Measurements from ENCODE around the gene SEPTIN5. TPM values are rescaled to one million over a fixed set of nuclear protein-coding genes. Genes with fewer than 3 reads are reported as not detected.
A peak's percentile ranks its signal among the peaks of the same experiment; 100 is the strongest.

Gene SEPTIN5
- total and polyA plus RNA-seq, 9 of the 15 experiments (the other 6 are each of a cell fraction or from before 2014, with no cell fraction given), result 0.03 to 195 (median 119) TPM

DNA sequence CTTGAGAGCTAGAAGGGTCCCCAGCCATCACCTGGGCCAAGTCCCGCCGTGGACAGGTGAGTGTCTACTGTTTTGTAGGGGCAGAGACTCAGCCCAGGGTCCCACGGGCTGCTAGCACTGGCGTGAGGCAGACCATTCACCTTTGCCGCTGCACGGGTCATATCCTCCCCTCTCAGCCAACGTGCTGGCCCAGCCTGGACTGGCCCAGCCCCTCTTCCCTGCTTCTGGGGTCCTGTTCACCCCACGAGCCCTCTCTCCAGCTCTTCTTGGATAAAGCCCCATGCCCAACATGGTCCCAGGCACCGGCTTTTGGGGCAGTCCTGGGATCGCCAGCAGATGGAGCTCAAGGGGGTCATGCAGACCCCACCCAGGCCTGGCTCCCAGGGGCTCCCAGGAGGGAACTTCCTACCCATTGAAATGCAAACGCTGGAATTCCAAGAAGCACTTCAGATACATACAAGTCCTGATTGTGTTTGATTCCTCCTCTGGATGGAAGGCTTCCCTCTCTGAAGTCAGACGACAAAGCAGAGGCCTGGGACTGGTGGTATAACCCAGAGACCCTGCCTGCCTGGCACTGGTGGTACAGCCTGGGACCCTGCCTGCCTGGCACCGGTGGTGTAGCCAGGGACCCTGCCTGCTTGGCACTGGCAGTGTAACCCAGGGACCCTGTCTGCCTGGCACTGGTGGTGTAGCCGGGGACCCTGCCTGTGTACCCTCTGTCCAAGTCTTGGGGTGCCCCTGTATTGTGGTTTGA, 8.9 kb upstream of the SEPTIN5 start (continued):
- TF ChIP-seq ZBTB40 (IDR thresholded peaks at IDR 0.05), result no peak
- no peak for TF ChIP-seq ZBTB40 (CRISPR knock-in tag; IDR thresholded peaks at IDR 0.05)
- TF ChIP-seq RUNX1 (IDR thresholded peaks at IDR 0.05; ENCODE audit: low read depth), result no peak
- no peak for TF ChIP-seq TAF15 (IDR thresholded peaks at IDR 0.05; ENCODE audit: low read depth, low read length)
- no peak for TF ChIP-seq NCOA1 (IDR thresholded peaks at IDR 0.05; ENCODE audit: low read depth)
- peak; percentile 53 to 75 (median 65) for TF ChIP-seq CTCF (IDR thresholded peaks at IDR 0.05 in 2 of 3, conservative IDR thresholded peaks at IDR 0.05 in 1 of 3; ENCODE audit: insufficient read depth in 2 of 3, low read depth in 1 of 3, low read length in 3 of 3)
- TF ChIP-seq NCOA4 (IDR thresholded peaks at IDR 0.05; ENCODE audit: partially characterized antibody), result no peak
- no peak for TF ChIP-seq NBN (IDR thresholded peaks at IDR 0.05; ENCODE audit: low read depth)
- no peak for TF ChIP-seq CC2D1A (IDR thresholded peaks at IDR 0.05)
- TF ChIP-seq ZNF282 (CRISPR knock-in tag; IDR thresholded peaks at IDR 0.05), result no peak
- TF ChIP-seq CAMTA2 (CRISPR knock-in tag; conservative IDR thresholded peaks at IDR 0.05), result no peak
- TF ChIP-seq ZBTB7A (IDR thresholded peaks at IDR 0.05; ENCODE audit: borderline replicate concordance, control insufficient read depth, low read depth, low read length), result peak; percentile 95
- TF ChIP-seq SMARCC2 (IDR thresholded peaks at IDR 0.05; ENCODE audit: low read depth), result no peak
- no peak for TF ChIP-seq CREB3L1 (IDR thresholded peaks at IDR 0.05; ENCODE audit: borderline replicate concordance, low read depth)
- no peak for TF ChIP-seq ZNF263 (CRISPR knock-in tag; IDR thresholded peaks at IDR 0.05; ENCODE audit: borderline replicate concordance)
- TF ChIP-seq ETS2 (tag; IDR thresholded peaks at IDR 0.05; ENCODE audit: borderline replicate concordance, poor library complexity, severe bottlenecking), result no peak
